ENCODE measurements around the gene PLA2G4D.
A peak's percentile ranks its signal among the peaks of the same experiment; 100 is the strongest.

Gene PLA2G4D

DNA sequence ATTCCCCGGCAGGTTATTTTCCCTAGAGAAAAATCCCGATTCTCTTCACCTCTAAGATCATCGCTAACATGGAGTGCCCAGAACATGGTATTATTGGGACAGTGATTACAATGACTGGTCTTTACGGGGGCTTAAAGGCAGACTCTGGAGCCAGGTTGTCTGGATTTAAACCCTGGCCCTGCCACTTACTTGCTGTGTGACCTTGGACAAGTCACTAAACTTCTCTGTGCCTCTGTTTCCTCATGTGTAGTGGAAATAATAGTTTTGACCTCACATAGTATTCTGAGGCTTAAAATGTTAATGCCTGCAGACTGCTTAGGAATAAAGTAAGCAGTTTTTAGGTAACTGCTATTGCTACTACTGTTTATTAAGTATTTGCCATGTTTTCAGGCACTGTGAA lies 4.4 kb downstream of the PLA2G4D start:
- DNase-seq = no peak

- no peak for DNase-seq
Measured at GRCh38 chr15:42088801-42089640, 5.3 kb downstream of the PLA2G4D start.

GRCh38 chr15:42087926-42088800 lies 6.2 kb downstream of the PLA2G4D start:
- no peak for DNase-seq

DNA sequence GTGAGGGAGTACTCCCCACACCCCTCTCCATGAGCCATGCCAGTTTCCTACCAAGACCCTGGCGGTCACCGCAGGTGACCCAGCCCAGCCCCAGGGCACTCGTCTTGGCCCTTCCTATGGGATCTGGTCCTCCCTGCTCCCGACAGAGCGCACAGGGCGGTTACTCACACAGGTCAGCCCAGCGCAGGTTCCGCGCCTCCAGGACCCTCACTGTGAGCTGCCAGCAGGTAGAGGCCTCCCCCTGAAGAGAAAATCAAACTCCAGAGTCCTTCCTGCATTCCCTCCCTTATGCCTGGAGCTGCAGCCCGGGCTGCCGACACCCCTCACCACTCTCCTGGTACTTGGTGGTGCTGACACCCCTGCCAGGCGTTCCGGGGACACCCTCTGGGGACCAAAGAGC lies 6.9 kb downstream of the PLA2G4D start:
- DNase-seq = no peak

DNA sequence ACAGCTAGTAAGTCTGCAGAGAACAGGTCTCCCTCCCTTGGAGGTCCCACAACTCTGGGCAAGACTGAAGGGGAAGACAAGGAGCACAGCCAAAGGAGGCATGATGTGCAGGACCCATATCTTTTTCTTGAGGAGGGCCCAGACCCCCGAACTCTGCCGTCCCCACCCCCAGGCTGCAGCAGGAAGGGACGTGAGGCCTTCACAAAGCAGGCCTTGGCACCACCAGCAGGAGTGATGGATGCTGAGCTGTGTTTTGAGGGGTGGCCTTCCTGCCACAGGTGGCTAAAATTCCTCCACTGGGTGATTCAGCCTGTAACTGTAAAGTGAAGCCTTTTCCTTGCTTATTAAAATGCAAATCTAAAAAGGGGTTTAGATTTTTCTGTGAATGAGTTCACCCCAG lies 8.6 kb downstream of the PLA2G4D start:
- DNase-seq = no peak

- no peak for DNase-seq
Measured at GRCh38 chr15:42085236-42085605, 9.1 kb downstream of the PLA2G4D start.

DNA sequence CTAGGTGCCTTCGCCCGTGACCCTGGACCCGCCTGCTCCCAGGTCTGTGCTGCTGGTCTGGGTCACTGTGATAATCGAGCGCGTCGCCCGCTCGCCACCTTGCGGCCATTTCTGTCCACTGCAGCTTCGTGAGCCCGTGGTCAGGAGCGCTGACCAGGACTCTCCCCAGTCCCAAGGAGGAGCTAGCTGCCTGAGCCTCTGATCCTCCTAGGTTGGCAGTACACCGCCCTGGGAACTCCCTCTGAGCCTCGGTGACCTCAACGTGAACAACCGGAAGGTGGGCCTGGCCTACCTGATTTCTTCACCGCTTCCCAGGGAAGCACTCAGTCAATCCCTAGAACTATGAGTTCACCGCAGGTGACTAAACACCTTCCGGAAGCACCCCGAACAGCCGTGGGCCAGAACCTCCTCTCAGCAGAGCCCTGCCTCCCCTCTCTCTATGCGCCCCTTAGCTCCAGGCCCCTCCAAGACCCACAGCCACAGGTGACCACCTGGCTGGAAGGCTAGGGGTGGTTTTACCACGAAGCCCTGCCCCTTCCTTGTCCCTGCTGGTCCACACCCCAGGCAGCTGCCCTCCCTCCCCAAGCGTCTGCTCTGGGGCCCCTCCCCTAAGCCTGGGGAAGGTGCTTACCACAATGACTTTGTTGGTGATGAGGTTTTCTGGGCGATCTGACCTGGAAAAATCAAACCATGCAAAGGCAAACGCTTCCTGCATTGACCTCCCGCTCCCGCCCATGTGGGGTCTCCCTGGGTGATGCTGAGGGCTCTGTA lies 9.7 kb downstream of the PLA2G4D start:
- DNase-seq = peak; percentile 20

DNA sequence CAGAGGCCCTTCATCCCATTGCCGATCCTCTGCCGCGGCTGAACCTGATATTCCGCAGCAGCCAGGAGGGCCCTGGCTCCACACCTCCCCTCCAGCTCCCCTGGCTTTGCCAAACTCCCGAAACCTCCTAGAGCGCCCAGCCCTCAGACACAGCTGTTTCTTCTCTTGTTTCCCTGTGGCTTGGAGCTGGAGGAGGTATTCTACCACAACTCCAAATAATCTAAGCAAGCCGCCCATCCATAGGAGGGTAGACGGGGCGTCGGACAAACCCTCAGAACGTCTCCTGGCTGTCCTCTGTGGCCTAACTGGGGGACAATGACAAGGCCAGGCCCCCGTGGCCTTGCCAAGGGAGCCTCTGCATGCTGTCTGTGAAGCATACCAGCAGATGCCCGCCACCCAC lies 10.4 kb downstream of the PLA2G4D start:
- no peak for DNase-seq

- no peak for DNase-seq
Measured at GRCh38 chr15:42083605-42083908, 10.8 kb downstream of the PLA2G4D start.

DNA sequence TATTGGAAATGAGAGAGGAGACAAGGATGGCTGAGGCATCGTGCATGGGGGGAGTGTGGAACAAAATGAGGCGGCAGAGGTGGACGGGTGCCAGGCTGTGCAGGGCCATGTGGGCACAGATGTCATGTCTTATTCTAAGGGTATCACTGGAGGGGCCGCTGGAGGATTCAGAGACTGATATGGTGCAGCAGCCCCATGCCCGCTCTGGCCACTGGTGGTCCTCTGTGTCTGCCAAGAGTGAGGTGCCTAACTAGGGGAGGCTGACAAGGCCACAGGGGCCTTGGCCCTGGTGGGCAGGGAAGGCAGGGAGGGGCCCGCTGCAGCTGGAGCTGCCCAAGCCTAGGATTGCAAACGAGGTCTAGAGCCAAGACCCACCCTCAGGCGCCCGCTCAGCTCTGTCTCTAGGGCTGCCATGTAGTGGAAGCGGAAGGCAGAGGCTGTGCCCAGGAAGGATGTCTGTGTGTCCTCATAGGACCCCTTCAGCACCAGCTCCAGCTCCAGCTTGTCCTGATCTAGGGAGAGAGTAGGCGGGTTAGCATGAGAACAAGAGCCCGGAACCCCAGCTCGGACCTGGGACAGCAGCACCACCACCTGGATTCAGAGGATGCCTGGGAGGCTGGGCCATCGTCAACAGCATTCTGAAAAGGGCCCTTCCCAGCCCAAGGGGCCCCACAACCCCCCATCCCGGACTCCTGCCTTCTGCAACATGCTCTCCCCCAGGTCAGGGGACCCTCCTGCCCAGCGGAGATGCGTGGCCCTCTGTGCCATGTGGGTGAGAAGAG lies 11.3 kb downstream of the PLA2G4D start:
- no peak for DNase-seq

- no peak for DNase-seq
Measured at GRCh38 chr15:42082141-42082540, 12.2 kb downstream of the PLA2G4D start.

- no peak for DNase-seq
Measured at GRCh38 chr15:42080919-42081830, 13.2 kb downstream of the PLA2G4D start.

- no peak for DNase-seq
Measured at GRCh38 chr15:42080186-42080918, 14.0 kb downstream of the PLA2G4D start.

DNA sequence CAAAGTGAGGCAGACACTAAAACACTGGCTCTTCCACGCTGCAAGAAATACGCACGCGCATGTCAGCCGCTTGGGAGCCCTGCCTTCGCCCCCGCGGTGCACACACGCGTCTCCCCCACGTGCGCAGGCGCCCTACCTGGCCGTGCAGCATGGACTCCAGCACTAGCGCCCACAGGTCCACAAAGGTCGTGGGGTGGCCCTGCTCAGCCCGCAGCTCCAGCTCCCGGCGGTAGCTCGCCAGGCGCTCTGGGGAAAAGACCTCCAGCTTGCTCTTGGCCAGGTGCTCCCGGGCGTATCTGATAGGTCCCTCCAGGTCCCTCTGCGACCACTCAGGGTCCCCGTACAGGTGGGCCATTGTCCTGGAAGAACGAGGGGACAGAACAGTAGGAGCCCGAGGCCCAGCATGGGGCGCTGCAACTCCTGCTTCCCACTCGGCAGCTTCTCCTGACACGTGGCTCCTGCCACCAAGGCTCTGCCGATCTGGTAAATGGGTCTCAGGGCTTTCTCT lies 14.9 kb downstream of the PLA2G4D start:
- DNase-seq = no peak

- no peak for DNase-seq
Measured at GRCh38 chr15:42078903-42079302, 15.5 kb downstream of the PLA2G4D start.

DNA sequence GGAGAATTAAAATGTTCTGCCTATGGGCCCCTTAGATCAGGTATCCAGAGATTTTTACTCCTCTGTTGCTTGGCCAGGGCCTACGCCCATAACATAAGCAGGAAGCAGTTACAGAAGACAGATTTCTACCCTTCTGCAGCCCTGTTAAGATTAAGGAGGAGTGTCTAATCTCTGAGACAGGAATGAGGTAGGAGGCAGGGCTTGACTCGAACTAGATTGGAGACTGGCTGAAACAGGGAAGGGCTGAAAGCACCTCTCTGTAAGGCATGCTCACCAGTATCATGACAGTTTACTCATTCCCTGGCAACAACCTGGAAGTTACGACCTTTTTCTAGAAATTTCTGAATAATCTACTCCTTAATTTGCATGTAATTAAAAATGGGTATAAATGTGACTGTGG lies 16.7 kb downstream of the PLA2G4D start:
- DNase-seq = no peak

DNA sequence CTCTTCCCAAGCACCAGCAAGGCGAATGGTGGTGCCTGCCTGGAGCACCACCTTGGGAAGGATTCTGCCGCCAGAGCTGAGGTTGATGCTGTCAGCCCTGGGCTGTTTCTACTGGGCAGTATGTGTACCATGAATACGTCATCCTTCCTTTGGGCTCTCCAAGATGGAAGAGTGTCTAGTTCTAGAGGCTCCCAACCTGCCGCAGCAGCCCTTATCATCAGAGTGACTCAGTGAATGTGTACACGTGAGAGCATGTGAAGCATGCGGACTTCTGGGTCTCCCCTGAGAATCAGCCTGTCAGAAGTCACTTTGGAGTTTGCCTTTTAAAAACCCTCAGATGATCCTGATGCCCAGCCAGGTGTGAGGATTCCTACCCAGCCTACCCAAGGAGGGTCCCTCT lies 20.9 kb downstream of the PLA2G4D start:
- DNase-seq = no peak

GRCh38 chr15:42072141-42072685 lies 22.1 kb downstream of the PLA2G4D start:
- no peak for DNase-seq

- no peak for DNase-seq
Measured at GRCh38 chr15:42071717-42072116, 22.6 kb downstream of the PLA2G4D start.

DNA sequence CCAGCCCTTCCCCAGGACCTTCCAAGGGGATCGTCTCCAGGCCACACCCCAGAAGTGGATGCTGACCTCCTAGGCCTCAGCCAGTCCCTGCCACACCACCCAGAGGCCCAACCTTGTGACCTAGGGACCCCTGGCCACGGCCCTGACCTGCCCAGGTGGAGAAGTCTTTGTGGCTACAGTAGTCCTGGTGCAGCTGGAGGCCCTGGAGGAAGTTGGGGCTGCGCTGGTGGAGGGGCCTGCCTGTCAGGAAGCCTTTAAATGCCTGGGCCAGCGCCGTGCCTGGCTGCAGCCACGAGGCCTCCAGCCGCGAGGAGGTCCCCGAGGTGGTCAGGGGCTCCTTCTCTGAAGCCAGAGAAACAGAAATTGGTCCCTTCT lies 23.4 kb downstream of the PLA2G4D start:
- no peak for DNase-seq
